ENCODE results near the gene NGFR.

Gene NGFR

GRCh38 chr17:49510720-49511110, 15.6 kb downstream of the NGFR start:
- no peaks in the 10 kb centered on the region; the same call in 1 of the 2 replicates for H3K27me3 ChIP-seq (replicated peaks; ENCODE audit: control insufficient read depth, insufficient read depth, low read length)
- TF ChIP-seq CTCF (IDR thresholded peaks at IDR 0.05; ENCODE audit: insufficient read depth, low read length, poor library complexity, severe bottlenecking), result no peak
- no peaks in the 10 kb centered on the region for H3K36me3 ChIP-seq (ENCODE audit: control insufficient read depth, insufficient read depth, low read length)
- DNase-seq (ENCODE audit: extremely low read depth, insufficient read length), result no peak
- no peak overlapping the region for H3K4me3 ChIP-seq (replicated peaks; ENCODE audit: low read depth, low read length)

GRCh38 chr17:49511810-49512209, 16.7 kb downstream of the NGFR start:
- no peak for TF ChIP-seq CTCF (IDR thresholded peaks at IDR 0.05; ENCODE audit: insufficient read depth, low read length, poor library complexity, severe bottlenecking)
- Histone ChIP-seq H3K36me3 (ENCODE audit: control insufficient read depth, insufficient read depth, low read length) (no peaks in the 10 kb centered on the region), H3K4me3 (replicated peaks; ENCODE audit: low read depth, low read length) (no peak overlapping the region), H3K27me3 (replicated peaks; ENCODE audit: control insufficient read depth, insufficient read depth, low read length) (no peaks in the 10 kb centered on the region)
- DNase-seq (ENCODE audit: extremely low read depth, insufficient read length), result no peak

- Histone ChIP-seq H3K27me3 (replicated peaks; ENCODE audit: control insufficient read depth, insufficient read depth, low read length) (no peaks in the 10 kb centered on the region), H3K36me3 (ENCODE audit: control insufficient read depth, insufficient read depth, low read length) (no peaks in the 10 kb centered on the region), H3K4me3 (replicated peaks; ENCODE audit: low read depth, low read length) (no peak overlapping the region)
- no peak for DNase-seq (ENCODE audit: extremely low read depth, insufficient read length)
- TF ChIP-seq CTCF (IDR thresholded peaks at IDR 0.05; ENCODE audit: insufficient read depth, low read length, poor library complexity, severe bottlenecking), result no peak
These were observed 17.4 kb downstream of the NGFR start for GRCh38 chr17:49512296-49513043.

- Histone ChIP-seq H3K4me3 (replicated peaks; ENCODE audit: low read depth, low read length) (no peak overlapping the region), H3K27me3 (replicated peaks; ENCODE audit: control insufficient read depth, insufficient read depth, low read length) (no peaks in the 10 kb centered on the region), H3K36me3 (ENCODE audit: control insufficient read depth, insufficient read depth, low read length) (no peaks in the 10 kb centered on the region)
- DNase-seq (ENCODE audit: extremely low read depth, insufficient read length), result no peak
- TF ChIP-seq CTCF (IDR thresholded peaks at IDR 0.05; ENCODE audit: insufficient read depth, low read length, poor library complexity, severe bottlenecking), result no peak
These were observed 17.9 kb downstream of the NGFR start for GRCh38 chr17:49513044-49513395.

- no peaks in the 10 kb centered on the region for H3K36me3 ChIP-seq (ENCODE audit: control insufficient read depth, insufficient read depth, low read length)
- H3K27me3 ChIP-seq (replicated peaks; ENCODE audit: control insufficient read depth, insufficient read depth, low read length), result no peaks in the 10 kb centered on the region
- H3K4me3 ChIP-seq (replicated peaks; ENCODE audit: low read depth, low read length), result no peak overlapping the region
- DNase-seq (ENCODE audit: extremely low read depth, insufficient read length), result no peak
- TF ChIP-seq CTCF (IDR thresholded peaks at IDR 0.05; ENCODE audit: insufficient read depth, low read length, poor library complexity, severe bottlenecking), result no peak
These were observed 18.5 kb downstream of the NGFR start for GRCh38 chr17:49513641-49514040.
